Calu3 (cell line): ENCODE data around the gene RIPOR3. TPM values are rescaled to one million over a fixed set of nuclear protein-coding genes. Genes with fewer than 3 reads are reported as not detected.
"Not testable (repeated sequence)": the region's sequence is repeated elsewhere in the genome, so short reads cannot be mapped to it uniquely, and the experiment has no call there.

ENCODE experiments used
- BruUV-seq: library from RNA; stranded (reverse); fragments of 400-500 nt; replicated peaks from 2 replicates; lab custom pipeline; 2021; lab: Mats Ljungman, UMichigan
- CTCF ChIA-PET: fragments of 300-600 bp; sonication (Branson Sonifier 250); formaldehyde crosslinking; loops from one replicate; lab custom pipeline; 2022; ENCODE audit warnings: antibody characterized with exemption; lab: Charles Lee
- DNase-seq: peaks from one replicate; pipeline ENCODE4 v3.0.0; 2022
- H3K27ac Mint-ChIP-seq: one replicate; pipeline ENCODE4 v1.8.0; 2022; ENCODE audit warnings: mixed read lengths; ENCODE audit not compliant: unreplicated experiment
- H3K27me3 Mint-ChIP-seq: one replicate; pipeline ENCODE4 v1.8.0; 2022; ENCODE audit warnings: mixed read lengths; ENCODE audit not compliant: unreplicated experiment
- H3K36me3 Mint-ChIP-seq: one replicate; pipeline ENCODE4 v1.8.0; 2022; ENCODE audit warnings: mild to moderate bottlenecking, moderate library complexity, mixed read lengths; ENCODE audit not compliant: insufficient read depth, unreplicated experiment
- H3K4me1 Mint-ChIP-seq: one replicate; pipeline ENCODE4 v1.8.0; 2022; ENCODE audit warnings: mild to moderate bottlenecking, low read depth, mixed read lengths; ENCODE audit not compliant: unreplicated experiment
- H3K4me3 Mint-ChIP-seq: one replicate; pipeline ENCODE4 v1.8.0; 2022; ENCODE audit warnings: mild to moderate bottlenecking, low read depth, moderate library complexity, mixed read lengths; ENCODE audit not compliant: unreplicated experiment
- H3K9me3 Mint-ChIP-seq: one replicate; pipeline ENCODE4 v1.8.0; 2022; ENCODE audit warnings: low read depth, mixed read lengths; ENCODE audit not compliant: unreplicated experiment
- intact Hi-C: fragments of 100-400 bp; cut with micrococcal nuclease; formaldehyde crosslinking; loops from one replicate; pipeline ENCODE4 v1.10.0; 2022; ENCODE audit not compliant: unreplicated experiment
- total RNA-seq: library from RNA; stranded (reverse); gene quantifications from 2 replicates; pipeline ENCODE4 v1.2.3, GENCODE V29; 2022
- TF ChIP-seq, protein P1 (sequence below): fragments of 200-600 bp; IDR thresholded peaks from one replicate; pipeline ENCODE4 v1.8.0; 2022; ENCODE audit warnings: antibody characterized with exemption; ENCODE audit not compliant: unreplicated experiment

The RIPOR3 gene
- total RNA-seq, 1 experiment from 2014 or later, result 4.0 TPM

DNA sequence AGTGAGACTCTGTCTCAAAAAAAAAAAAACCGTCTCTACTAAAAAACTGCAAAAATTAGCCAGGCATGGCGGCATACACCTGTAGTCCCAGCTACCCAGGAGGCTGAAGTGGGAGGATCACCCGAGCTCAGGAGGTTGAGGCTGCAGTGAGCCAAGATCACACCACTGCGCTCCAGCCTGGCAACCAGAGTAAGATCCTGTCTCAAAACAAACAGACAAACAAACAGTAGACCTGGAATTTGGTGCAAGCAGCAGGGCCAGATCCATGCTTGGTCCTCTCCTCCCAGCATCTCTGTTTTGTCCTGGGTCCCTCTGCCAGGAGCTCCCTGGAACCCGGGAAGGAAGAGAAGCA lies 11.6 kb downstream of the RIPOR3 start:
- Mint-ChIP-seq H3K9me3 (no peaks in the 10 kb centered on the region), H3K4me1 (peaks cover 51% of the 10 kb centered on the region), H3K27me3 (no peaks in the 10 kb centered on the region), H3K4me3 (peak overlapping the region; percentile 62), H3K36me3 (peaks cover 30% of the 10 kb centered on the region), H3K27ac (peak overlapping the region; percentile 84)
- TF ChIP-seq, protein P1, sequence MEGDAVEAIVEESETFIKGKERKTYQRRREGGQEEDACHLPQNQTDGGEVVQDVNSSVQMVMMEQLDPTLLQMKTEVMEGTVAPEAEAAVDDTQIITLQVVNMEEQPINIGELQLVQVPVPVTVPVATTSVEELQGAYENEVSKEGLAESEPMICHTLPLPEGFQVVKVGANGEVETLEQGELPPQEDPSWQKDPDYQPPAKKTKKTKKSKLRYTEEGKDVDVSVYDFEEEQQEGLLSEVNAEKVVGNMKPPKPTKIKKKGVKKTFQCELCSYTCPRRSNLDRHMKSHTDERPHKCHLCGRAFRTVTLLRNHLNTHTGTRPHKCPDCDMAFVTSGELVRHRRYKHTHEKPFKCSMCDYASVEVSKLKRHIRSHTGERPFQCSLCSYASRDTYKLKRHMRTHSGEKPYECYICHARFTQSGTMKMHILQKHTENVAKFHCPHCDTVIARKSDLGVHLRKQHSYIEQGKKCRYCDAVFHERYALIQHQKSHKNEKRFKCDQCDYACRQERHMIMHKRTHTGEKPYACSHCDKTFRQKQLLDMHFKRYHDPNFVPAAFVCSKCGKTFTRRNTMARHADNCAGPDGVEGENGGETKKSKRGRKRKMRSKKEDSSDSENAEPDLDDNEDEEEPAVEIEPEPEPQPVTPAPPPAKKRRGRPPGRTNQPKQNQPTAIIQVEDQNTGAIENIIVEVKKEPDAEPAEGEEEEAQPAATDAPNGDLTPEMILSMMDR, result no peak
- CTCF ChIA-PET, result interaction anchor here (0.7 to 2.7 kb wide), 5 partner anchors 11 to 111 kb away, joined by 3 to 12 read pairs (median 6); no protein-coding TSS in a partner anchor
- intact Hi-C loops, result loop anchor here (2.0 kb wide), 1 partner anchor 21 kb away; no protein-coding TSS in a partner anchor
- no TSS peak for BruUV-seq
- no peak for DNase-seq

DNA sequence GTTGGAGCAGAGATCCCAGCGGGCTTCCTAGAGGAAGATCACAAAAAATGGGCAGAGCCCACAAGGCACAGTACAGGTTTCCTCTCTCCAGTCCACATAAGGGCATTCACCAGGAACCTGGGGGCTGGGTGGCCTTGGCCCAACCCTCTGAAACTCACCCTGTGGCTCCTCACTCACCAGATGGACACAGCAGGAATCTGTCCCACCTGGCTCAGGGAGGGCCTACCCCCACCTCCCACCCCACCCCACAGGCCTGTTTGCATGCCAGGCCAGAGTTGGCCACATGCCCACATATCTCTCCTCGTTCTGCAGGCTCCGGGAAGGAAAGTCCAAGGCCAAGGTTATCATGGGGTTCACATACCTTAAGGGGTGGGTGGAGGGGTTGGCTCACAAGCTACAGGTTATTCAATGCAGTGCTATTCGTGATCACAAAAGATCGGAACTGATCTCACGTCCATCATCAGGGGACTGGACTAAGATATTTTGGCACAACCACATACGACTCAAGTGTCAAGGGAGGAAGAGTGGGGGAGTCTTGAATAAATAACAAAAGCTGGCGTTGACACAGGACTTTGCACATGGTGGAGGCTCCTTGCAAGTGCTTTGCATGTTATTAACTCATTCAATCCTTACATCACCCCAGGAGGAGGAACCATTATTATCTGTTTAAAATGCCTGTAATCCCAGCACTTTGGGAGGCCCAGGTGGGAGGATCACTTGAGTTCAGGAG lies 13.0 kb downstream of the RIPOR3 start:
- TF ChIP-seq, protein P1, result no peak
- no TSS peak for BruUV-seq
- H3K27me3 Mint-ChIP-seq, result no peaks in the 10 kb centered on the region
- DNase-seq, result peak; percentile 98
- intact Hi-C loops, result loop anchor here (1.0 to 2.0 kb wide), 2 partner anchors 20 to 51 kb away; no protein-coding TSS in a partner anchor
- peak overlapping the region; percentile 31 for H3K4me3 Mint-ChIP-seq
- CTCF ChIA-PET, result interaction anchor here (0.6 to 1.6 kb wide), 20 partner anchors 8 to 303 kb away, joined by 3 to 28 read pairs (median 5); partner anchors contain the start of gene BCAS4
- H3K4me1 Mint-ChIP-seq, result peaks cover 65% of the 10 kb centered on the region
- H3K9me3 Mint-ChIP-seq, result no peaks in the 10 kb centered on the region
- H3K36me3 Mint-ChIP-seq, result peaks cover 38% of the 10 kb centered on the region
- peak overlapping the region; percentile 93 for H3K27ac Mint-ChIP-seq

GRCh38 chr20:50676858-50677257 lies 14.5 kb downstream of the RIPOR3 start:
- no TSS peak for BruUV-seq
- CTCF ChIA-PET, result interaction anchor here (0.6 to 1.1 kb wide), 2 partner anchors 66 to 90 kb away, joined by 4 read pairs; no protein-coding TSS in a partner anchor
- Mint-ChIP-seq H3K27ac (peak overlapping the region; percentile 57), H3K36me3 (peaks cover 38% of the 10 kb centered on the region), H3K27me3 (no peaks in the 10 kb centered on the region), H3K4me3 (no peak overlapping the region), H3K9me3 (no peaks in the 10 kb centered on the region), H3K4me1 (peaks cover 77% of the 10 kb centered on the region)
- TF ChIP-seq, protein P1, result no peak
- DNase-seq, result no peak
- intact Hi-C loops, result no loop called here

- Mint-ChIP-seq H3K27ac (peak overlapping the region; percentile 66), H3K4me1 (peaks cover 81% of the 10 kb centered on the region), H3K36me3 (peaks cover 41% of the 10 kb centered on the region)
- H3K27me3 Mint-ChIP-seq, H3K4me3 Mint-ChIP-seq, H3K9me3 Mint-ChIP-seq, BruUV-seq, intact Hi-C loops, DNase-seq: not testable (repeated sequence)
- CTCF ChIA-PET, result interaction anchor here (0.5 to 1.1 kb wide), 5 partner anchors 30 to 90 kb away, joined by 3 to 4 read pairs (median 3); no protein-coding TSS in a partner anchor
Measured at GRCh38 chr20:50676377-50676731, 15.0 kb downstream of the RIPOR3 start.
